Bone marrow (tissue), 2 donors: ENCODE measurements around the gene TUBD1.
A peak's percentile ranks its signal among the peaks of the same experiment; 100 is the strongest.
"Not testable (repeated sequence)": the region's sequence is repeated elsewhere in the genome, so short reads cannot be mapped to it uniquely, and the experiment has no call there.

Experiments
- DNase-seq, 2 donors: peaks; one replicate each; lab custom pipeline; 2025; lab: John Stamatoyannopoulos, UW

Gene TUBD1

DNA sequence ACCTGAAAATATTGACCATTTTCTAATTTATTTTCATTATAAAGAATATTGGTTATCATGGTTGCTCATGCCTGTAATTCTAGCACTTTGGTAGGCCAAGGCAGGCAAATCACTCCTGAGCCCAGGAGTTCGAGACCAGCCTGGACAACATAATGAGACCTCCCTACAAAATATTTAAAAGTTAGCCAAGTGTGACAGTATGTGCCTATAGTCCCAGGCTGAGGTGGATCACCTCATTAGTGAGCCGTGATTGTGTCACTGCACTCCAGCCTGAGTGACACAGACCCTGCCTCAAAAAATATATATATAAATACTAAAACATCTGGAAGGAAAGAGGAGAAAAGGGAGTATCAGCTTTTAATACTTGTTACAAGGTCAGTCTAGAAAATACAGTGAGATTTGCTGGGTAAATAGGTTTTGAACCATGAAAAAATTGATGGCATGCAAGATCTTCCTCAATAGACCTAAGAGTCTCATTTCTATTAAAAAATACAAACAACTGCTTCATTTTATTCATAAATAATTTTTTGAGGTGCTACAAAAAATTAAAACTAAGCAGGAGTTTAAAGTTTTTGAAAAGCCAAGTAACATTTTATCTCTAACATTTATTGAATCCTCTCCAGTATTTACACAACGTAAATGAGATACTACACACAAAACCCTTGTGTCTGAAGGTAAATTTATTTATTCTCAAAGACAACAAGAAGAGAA is 47.7 kb downstream of the TUBD1 start:
- no peak for DNase-seq

DNA sequence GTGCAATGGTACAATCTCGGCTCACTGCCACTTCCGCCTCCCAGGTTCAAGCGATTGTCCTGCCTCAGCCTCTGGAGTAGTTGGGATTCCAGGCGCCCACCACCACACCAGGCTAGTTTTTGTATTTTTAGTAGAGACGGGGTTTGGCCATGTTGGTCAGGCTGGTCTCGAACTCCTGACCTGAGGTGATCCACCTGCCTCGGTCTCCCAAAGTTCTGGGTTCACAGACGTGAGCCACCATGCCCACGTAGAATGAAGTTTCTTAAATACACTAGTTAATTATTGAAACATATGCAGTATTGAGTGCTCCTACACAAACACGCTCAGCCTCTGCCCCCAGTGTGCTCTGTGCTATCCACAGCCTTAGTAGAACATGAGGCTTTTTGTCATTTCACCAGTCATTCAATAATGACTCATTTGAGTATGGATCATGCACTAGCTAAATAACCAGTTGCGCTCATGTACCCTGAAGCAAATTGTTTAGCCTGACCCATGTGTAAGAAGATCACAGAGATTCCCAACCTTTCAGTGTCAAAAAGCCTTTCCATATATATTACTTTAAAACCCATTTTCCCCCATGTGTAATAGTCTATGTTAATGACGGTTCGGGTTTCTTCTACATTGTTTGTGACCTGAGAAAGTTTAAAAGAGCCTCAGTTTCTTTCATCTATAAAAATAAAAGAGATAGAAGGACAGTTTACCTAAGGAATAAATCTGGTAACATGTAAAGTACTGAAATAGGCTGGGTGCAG is 49.7 kb downstream of the TUBD1 start:
- DNase-seq = peak in 1 of 2 donors; percentile 37

DNA sequence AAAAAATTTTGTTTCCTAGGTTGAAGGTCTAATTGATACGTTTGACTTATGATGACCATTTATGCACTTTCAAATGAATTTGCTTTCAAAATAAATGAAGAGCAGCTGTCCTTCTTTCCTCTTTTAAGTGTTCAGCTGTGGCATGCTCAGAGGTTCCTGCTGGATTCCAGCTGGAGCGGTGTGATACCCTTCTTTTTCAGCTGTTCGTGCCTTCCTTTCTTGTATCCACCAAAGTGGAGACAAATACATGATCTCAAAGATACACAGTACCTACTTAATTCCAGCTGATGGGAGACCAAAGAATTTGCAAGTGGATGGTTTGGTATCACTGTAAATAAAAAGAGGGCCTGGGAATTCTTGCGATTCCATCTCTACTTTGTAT is 50.9 kb downstream of the TUBD1 start:
- DNase-seq = not testable (repeated sequence)

DNA sequence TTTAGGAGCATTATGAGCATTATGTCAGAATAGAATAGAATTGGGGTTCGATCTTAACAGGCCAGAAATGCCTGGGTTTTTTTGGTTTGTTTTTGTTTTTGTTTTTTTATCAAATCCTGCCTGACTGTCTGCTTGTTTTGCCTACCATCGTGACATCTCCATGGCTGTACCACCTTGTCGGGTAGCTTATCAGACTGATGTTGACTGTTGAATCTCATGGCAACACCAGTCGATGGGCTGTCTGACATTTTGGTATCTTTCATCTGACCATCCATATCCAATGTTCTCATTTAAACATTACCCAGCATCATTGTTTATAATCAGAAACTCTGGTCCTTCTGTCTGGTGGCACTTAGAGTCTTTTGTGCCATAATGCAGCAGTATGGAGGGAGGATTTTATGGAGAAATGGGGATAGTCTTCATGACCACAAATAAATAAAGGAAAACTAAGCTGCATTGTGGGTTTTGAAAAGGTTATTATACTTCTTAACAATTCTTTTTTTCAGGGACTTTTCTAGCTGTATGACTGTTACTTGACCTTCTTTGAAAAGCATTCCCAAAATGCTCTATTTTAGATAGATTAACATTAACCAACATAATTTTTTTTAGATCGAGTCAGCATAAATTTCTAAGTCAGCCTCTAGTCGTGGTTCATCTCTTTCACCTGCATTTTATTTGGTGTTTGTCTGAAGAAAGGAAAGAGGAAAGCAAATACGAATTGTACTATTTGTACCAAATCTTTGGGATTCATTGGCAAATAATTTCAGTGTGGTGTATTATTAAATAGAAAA is 51.5 kb downstream of the TUBD1 start:
- not testable (repeated sequence) for DNase-seq

DNA sequence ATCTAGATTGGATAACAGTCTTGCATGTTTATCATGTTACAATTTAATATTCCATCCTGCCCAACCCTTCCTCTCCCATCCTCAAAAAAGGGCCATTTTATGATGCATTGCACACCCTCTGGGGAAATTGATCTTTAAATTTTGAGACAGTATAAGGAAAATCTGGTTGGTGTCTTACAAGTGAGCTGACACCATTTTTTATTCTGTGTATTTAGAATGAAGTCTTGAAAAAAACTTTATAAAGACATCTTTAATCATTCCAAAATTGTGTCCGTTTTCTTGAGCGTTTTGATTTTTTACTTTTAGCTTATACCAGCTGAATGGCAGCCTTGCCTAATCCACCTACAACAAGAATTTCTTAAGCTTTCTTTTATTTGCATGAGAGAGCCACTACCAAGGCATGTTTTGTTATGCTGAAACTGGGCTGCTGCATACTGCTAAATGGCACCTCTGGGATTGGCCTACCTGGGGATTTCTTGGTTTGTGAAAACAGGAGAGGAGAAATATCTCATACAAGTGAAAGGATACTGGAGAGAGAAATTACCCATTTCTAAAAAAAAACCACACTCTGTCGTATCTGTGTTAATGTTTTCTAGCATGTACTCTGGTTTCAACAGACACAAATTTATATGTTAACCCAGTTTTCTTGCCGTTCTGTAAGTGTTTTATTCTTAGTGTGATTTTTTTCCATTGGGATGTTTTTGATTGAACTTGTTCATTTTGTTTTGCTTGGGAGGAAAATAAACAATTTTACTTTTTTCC is 52.2 kb downstream of the TUBD1 start:
- DNase-seq = no peak

DNA sequence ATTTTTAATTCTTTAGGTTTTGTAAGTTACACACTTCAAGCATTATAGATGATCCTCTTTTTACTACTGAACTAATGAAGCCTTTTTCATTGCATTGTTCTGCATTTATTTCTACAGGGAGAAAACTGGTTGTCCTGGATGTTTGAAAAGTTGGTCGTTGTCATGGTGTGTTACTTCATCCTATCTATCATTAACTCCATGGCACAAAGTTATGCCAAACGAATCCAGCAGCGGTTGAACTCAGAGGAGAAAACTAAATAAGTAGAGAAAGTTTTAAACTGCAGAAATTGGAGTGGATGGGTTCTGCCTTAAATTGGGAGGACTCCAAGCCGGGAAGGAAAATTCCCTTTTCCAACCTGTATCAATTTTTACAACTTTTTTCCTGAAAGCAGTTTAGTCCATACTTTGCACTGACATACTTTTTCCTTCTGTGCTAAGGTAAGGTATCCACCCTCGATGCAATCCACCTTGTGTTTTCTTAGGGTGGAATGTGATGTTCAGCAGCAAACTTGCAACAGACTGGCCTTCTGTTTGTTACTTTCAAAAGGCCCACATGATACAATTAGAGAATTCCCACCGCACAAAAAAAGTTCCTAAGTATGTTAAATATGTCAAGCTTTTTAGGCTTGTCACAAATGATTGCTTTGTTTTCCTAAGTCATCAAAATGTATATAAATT is 53.0 kb downstream of the TUBD1 start:
- DNase-seq = no peak

DNA sequence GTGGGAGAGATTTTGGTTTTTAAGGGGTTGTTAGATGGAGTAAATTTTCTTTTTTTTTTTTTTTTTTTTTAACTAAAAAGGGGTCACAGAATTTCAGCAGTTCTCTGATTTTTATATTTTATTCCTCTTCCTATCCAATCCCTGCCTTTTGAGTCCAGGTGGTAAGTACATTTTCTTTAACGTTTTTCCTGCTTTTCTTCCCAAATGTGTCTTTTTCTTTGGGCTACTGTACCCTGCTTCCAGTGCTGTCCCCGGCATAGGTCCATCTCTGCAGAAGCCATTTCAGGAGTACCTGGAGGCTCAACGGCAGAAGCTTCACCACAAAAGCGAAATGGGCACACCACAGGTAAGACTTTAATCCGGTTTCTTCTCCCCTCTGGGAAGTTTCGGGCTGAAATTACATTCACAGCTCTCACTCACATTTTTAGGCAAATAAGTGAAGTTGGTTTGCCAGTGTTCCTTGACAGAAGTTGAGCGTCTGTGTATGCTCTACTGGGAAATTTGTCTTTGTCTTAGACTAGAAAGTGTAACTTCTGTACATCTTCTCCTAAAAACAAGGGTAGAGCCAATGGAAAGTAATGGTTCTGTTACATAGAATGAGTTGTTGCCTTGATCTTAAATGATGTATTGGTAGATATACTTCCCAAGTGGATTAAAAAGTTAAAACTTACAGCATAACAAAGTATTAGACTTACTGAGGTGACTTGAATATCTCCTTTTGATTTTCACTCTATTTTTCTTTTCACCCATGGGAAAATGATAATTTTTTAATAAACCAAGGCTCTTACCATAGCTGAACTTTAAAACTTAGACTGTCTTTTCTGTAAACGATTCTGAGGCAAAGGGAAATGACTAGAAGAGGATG is 54.5 kb downstream of the TUBD1 start:
- peak in 1 of 2 donors; percentile 28 for DNase-seq

DNA sequence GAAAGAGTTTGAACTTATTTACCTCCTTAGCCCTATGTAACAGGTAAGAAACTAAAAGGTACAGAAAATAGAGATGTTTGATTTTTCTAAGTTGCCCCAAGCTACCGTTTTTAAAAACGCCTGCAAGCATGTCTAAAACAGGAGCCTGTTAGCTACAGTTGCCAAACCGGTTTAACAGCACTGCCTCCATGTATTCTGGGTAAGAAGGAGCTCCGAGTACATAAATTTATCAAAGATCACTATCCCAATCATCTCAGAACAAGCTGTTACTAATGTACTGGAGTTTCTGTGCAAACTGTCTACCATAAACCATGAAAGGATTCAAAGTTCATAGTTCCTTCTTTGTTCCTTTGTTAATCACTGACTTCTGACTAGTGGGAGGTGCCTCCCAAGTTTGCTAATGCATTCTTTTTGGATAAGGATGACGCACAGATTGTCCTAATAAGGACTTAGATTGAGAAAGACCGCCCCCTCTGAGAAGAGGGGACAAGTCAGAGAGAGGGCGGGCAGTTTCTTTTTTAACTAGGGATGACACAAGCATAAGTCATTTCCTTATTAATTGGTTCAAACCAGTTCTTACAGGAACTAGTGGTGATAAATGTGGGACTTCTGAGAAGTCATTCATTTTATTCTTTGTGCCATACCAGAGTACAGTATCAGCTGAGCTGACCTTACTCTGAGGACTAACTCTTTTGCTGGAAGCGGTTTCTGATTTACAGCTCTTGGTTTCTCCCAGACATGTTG is 55.3 kb downstream of the TUBD1 start:
- DNase-seq = peak in 1 of 2 donors; percentile 99

DNA sequence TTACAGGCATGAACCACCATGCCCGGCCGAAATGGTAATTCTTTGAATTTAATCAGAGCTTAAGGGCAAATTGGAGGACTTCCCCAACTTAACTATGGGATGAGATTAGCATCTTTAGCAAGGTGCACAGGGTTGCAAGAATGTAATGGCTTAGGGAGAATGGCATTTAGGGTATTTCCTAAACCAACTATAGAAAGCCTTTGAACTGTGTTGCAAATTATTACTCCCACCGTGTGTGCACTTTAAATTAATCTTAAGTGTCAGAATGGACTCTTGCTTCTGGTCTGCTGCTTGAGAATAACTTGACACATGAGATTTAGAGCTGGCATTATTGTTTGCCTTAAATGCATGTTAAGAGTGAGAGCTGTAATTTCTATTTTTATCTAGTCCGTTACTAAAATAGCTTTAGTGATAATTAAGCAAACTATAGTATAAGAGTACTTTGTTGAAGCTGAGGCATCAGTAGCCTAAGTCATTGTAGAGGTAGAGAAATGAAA is 59.8 kb downstream of the TUBD1 start:
- no peak for DNase-seq

DNA sequence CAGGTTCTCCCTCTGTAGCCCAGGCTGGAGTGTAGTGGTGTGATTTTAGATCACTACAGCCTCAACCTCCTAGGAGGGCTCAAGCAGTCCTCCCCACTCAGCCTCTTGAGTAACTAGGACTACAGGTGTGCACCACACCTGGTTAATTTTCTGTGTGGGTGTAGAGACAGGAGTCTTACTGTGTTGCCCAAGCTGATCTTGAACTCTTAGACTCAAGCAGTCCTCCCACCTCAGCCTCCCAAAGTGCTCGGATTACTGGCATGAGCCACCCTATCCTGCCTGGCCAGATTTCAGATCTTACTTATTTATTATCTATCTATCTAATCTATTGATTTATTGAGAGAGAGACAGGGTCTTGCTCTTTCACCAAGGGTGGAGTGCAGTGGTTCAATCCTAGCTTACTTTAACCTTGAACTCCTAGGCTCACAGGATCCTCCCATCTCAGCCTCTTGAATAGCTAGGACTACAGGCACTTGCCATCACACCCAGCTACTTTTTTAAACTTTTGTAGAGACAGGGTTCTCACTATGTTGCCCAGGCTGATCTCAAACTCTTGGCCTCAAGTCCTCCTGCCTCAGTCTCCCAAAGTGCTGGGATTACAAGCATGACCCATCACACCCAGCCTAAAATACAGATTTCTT is 61.8 kb downstream of the TUBD1 start:
- DNase-seq = no peak

DNA sequence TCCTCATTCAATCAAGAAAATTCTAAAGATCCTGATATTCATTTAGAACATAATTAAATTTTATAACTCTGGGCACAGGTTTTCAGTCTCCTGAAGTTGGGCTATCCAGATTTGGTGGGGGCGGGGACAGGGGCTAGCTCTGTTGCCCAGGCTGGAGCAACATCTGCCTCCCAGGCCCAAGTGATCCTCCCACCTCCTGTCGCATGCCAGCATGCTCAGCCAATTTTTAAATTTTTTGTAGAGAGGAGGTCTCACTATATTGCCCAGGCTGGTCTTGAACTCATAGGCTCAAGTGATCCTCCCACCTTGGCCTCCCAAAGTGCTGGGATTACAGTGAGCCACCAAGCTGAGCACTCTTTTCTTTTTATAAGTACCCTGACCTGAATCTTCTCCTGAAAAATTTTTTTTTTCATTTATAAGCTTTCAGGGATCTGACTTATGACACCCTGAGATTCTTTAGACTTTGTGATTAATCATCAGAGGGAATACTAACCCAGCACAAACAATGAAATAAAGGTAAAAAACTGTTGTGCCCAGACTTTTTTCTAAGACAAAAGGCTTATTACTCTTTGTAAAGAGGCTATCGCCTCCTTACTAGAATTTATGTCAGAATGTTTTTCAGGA is 62.6 kb downstream of the TUBD1 start:
- no peak for DNase-seq

DNA sequence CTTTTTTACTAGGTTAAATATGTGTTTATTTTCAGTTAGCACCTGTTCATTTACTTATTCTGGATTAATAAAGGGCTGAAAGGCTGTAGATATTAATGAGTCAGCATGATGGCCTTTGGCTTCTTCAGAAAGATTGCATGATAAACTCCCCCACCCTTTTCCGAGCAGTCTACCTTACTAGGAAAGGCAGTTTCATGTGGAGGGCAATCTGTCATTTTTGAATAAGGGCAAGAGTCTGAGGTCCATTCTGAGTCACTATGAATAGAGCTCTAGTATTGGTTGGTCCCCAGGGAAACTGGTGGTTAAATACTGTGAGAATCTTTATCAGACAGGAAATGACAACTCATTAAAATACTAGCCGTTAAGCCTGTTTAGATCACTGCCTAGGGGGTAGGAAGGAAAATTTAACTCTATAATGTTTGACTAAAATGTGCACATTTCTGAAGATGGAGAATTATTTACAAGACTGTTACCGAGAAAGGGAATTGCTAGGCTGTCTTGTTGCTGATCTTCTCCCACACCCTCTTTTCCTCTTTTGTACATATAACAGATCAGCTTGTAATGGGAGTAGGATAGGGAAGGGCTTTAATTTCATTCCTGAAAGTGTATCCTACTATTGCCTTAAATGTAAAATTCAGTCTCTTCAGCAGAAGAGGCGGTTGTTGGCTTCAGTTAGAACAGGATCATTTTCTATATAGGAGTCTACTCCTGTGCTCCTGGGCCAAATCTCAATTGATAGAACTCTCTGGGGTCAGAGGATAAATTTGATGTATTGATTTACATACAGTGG is 63.3 kb downstream of the TUBD1 start:
- peak in 1 of 2 donors; percentile 95 for DNase-seq

DNA sequence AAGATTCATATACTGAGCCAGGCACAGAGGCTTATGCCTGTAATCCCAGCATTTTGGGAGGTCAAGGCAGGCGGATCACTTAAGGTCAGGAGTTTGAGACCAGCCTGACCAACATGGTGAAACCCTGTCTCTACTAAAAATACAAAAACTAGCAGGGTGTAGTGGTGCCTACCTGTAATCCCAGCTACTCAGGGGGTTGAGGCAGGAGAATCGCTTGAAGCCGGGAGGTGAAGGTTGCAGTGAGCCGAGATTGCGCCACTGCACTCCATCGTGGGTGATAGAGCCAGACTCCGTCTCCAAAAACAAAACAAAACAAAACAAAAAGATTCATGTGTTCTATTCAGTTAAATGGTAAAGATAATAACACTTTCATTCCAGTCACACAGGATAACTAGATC is 63.9 kb downstream of the TUBD1 start:
- not testable (repeated sequence) for DNase-seq

DNA sequence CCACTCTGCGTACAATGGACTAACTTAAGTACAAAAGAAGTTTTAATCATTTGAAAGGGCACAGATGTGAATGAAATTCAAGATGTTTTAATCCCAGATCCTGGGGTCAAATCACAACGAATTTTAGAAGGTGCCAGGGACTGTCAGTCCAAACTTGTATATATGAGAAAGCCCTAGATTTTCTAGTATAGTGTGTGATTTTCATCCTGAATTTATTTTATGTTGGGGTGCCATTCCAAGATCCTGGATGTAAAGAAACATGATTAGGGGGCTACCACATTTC is 64.3 kb downstream of the TUBD1 start:
- DNase-seq = no peak

DNA sequence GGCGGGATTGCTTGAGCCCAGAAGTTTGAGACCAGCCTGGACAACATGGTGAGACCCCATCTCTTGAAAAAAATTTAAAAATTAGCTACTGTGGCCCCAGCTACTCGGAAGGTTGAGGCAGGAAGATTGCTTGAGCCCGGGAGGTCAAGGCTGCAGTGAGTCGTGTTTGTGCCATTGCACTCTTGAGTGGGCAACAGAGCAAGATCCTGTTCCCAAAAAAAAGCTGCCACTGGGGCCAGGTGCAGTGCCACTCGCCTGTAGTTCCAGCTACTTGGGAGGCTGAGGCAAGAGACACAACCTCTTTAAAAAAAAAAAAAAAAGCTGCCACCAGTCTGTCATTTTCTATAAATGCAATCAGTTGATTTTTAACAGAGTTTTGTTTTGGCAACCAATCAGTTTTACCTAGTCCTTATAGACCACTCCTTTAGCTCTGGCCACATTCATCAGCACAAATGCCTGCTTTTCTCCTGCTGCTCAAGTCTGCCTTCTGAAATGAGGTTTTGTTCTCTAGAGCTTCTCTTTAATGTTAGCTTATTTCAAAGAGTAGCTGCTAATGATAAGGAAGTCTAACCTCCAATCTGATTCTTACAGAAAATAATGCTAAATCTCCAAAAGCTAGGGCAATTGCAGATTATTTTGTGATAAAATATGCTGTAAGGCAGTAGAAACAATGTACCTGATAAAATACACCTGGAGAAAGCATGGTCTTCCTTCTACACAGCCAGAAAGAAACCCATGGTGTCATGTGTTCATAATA is 64.8 kb downstream of the TUBD1 start:
- DNase-seq = no peak

DNA sequence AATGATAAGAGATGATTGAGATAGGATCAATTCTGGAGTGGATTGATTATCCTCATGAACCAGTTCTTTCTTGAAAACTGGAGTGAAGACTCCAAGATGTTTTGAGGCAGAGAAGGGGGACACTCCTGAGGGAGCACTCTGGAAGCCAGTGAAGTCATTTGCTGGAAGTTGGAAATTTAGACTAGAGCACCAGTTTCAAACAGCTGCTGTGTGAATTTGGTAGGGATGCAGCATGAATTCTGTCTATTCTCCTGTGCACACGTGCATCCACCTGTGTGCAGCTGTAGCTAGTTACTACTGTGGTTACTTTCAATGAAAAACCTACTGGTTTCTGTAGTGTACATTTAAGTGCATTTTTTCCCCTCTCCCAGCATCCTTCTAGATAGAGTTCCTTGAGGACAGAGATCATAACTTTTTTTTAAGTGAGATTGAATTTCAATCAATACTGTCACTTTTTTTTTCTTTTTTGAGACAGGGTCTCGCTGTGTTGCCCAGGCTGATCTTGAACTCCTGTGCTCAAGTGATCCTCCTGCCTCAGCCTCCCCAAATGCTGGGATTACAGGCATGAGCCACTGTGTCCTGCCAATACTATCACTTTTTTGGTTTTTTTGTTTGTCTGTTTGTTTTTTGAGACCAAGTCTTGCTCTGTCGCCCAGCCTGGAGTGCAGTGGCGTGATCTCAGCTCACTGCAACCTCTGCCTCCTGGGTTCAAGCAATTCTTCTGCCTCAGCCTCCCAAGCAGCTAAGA is 65.9 kb downstream of the TUBD1 start:
- DNase-seq = no peak
